HCT116 (cell line): Measurements from ENCODE around the gene ZNF479.

Experiments
- ELF1 ChIP-seq: IDR thresholded peaks from 2 replicates; pipeline ENCODE4 v1.6.1; 2012; ENCODE audit warnings: low read depth, borderline replicate concordance
- EZH2 ChIP-seq: fragments of 200-600 bp; sonication (generic); IDR thresholded peaks from 2 replicates; pipeline ENCODE4 v1.6.1; 2017; ENCODE audit warnings: antibody characterized with exemption, mixed run types
- EZH2phosphoT487 ChIP-seq: fragments of 200-600 bp; IDR thresholded peaks from 2 replicates; pipeline ENCODE4 v1.6.1; 2018; ENCODE audit warnings: antibody characterized with exemption, borderline replicate concordance
- POLR2A ChIP-seq: IDR thresholded peaks from 2 replicates; pipeline ENCODE4 v1.7.0; 2011; ENCODE audit warnings: borderline replicate concordance; ENCODE audit not compliant: insufficient read depth, insufficient read length; ENCODE audit errors: extremely low read depth
- POLR2AphosphoS5 ChIP-seq: IDR thresholded peaks from 2 replicates; pipeline ENCODE4 v1.6.1; 2011; ENCODE audit warnings: mild to moderate bottlenecking, low read depth, low read length, moderate library complexity
- RAD21 ChIP-seq: IDR thresholded peaks from 2 replicates; pipeline ENCODE4 v1.6.1; 2012; ENCODE audit warnings: low read depth, mild to moderate bottlenecking
- SP1 ChIP-seq: IDR thresholded peaks from 2 replicates; pipeline ENCODE4 v1.6.1; 2012; ENCODE audit warnings: low read depth
- TF ChIP-seq, protein P1 (sequence below): IDR thresholded peaks from 2 replicates; pipeline ENCODE4 v1.6.1; 2012; ENCODE audit warnings: low read depth
- TF ChIP-seq, protein P2 (sequence below), 3 experiments: fragments of 200-600 bp in 1 of 3; sonication (generic) in 1 of 3; IDR thresholded peaks in 2 of 3; conservative IDR thresholded peaks in 1 of 3; 2 replicates each; pipeline ENCODE4 v1.5.1; 2012 to 2017; ENCODE audit warnings: low read depth in 2 of 3, low read length in 2 of 3, antibody characterized with exemption in 1 of 3, borderline replicate concordance in 1 of 3, control low read depth in 1 of 3, mild to moderate bottlenecking in 1 of 3, mixed read lengths in 1 of 3, mixed run types in 1 of 3, moderate library complexity in 1 of 3; ENCODE audit not compliant: insufficient read depth in 1 of 3
- TF ChIP-seq, protein P3 (sequence below): IDR thresholded peaks from 2 replicates; pipeline ENCODE4 v1.6.1; 2012

DNA sequence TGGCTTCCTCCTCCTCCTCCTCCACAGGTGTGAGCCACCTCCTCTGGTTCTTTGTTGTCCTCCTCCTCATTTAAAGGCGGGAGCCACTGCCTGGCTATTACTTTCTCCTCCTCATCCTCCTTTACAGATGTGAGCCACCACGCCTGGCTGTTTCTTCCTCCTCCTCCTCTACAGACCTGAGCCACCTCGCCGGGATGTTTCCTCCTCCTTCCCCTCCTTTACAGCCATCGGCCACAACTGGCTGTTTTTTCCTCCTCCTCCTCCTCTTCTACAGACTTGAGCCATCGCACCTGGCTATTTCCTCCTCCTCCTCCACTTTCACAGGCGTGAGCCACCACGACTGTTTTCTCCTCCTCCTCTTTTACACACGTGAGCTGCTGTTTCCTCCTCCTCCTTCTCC, 49.0 kb upstream of the ZNF479 start:
- TF ChIP-seq POLR2A, result no peak
- TF ChIP-seq SP1, result no peak
- TF ChIP-seq, protein P1, sequence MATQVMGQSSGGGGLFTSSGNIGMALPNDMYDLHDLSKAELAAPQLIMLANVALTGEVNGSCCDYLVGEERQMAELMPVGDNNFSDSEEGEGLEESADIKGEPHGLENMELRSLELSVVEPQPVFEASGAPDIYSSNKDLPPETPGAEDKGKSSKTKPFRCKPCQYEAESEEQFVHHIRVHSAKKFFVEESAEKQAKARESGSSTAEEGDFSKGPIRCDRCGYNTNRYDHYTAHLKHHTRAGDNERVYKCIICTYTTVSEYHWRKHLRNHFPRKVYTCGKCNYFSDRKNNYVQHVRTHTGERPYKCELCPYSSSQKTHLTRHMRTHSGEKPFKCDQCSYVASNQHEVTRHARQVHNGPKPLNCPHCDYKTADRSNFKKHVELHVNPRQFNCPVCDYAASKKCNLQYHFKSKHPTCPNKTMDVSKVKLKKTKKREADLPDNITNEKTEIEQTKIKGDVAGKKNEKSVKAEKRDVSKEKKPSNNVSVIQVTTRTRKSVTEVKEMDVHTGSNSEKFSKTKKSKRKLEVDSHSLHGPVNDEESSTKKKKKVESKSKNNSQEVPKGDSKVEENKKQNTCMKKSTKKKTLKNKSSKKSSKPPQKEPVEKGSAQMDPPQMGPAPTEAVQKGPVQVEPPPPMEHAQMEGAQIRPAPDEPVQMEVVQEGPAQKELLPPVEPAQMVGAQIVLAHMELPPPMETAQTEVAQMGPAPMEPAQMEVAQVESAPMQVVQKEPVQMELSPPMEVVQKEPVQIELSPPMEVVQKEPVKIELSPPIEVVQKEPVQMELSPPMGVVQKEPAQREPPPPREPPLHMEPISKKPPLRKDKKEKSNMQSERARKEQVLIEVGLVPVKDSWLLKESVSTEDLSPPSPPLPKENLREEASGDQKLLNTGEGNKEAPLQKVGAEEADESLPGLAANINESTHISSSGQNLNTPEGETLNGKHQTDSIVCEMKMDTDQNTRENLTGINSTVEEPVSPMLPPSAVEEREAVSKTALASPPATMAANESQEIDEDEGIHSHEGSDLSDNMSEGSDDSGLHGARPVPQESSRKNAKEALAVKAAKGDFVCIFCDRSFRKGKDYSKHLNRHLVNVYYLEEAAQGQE, result no peak
- no peak for TF ChIP-seq POLR2AphosphoS5
- no peak for TF ChIP-seq EZH2phosphoT487
- TF ChIP-seq, protein P2, sequence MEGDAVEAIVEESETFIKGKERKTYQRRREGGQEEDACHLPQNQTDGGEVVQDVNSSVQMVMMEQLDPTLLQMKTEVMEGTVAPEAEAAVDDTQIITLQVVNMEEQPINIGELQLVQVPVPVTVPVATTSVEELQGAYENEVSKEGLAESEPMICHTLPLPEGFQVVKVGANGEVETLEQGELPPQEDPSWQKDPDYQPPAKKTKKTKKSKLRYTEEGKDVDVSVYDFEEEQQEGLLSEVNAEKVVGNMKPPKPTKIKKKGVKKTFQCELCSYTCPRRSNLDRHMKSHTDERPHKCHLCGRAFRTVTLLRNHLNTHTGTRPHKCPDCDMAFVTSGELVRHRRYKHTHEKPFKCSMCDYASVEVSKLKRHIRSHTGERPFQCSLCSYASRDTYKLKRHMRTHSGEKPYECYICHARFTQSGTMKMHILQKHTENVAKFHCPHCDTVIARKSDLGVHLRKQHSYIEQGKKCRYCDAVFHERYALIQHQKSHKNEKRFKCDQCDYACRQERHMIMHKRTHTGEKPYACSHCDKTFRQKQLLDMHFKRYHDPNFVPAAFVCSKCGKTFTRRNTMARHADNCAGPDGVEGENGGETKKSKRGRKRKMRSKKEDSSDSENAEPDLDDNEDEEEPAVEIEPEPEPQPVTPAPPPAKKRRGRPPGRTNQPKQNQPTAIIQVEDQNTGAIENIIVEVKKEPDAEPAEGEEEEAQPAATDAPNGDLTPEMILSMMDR (IDR thresholded peaks at IDR 0.05 in 2 of 3, conservative IDR thresholded peaks at IDR 0.05 in 1 of 3; ENCODE audit: borderline replicate concordance in 1 of 3, insufficient read depth in 1 of 3, low read depth in 2 of 3, low read length in 2 of 3), result no peak
- TF ChIP-seq EZH2, result no peak
- no peak for TF ChIP-seq ELF1
- TF ChIP-seq RAD21, result no peak
- TF ChIP-seq, protein P3, sequence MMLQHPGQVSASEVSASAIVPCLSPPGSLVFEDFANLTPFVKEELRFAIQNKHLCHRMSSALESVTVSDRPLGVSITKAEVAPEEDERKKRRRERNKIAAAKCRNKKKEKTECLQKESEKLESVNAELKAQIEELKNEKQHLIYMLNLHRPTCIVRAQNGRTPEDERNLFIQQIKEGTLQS, result no peak
